ENCODE data around the gene TRAM2.

DNA sequence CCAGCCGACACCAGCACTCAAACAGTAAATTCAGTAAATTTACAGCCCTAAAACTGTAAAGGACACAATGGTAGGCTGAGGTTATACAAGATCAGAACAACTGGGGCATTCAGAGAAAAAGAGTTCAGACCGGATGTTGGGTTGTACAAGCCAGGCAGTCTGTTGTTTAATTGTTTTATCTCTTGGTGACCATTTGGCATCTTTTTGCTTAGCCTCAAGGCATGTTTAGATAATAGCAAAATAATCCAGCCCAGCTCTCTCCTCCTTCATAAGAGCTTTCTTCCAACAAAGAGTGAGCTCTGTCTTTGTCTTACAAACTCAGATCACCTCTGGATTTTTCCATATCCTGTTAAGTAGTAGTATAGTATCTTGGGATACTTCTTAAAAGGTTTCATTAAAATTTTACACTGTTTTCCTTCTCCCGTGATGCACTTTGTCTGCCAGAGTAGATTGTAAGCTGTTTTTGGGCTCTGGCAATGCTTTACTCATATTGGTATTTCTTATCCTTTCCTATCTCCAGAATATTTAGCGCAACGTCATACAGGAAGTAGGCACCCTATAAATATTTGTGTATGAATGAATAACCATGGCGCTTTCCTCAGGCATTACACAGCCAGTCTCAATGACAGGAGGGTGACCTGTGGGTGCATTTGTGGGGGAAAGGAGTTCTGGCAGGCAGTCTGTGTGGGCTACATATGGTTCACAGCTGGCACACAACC, 35.6 kb upstream of the TRAM2 start:
- TF ChIP-seq, protein P1, sequence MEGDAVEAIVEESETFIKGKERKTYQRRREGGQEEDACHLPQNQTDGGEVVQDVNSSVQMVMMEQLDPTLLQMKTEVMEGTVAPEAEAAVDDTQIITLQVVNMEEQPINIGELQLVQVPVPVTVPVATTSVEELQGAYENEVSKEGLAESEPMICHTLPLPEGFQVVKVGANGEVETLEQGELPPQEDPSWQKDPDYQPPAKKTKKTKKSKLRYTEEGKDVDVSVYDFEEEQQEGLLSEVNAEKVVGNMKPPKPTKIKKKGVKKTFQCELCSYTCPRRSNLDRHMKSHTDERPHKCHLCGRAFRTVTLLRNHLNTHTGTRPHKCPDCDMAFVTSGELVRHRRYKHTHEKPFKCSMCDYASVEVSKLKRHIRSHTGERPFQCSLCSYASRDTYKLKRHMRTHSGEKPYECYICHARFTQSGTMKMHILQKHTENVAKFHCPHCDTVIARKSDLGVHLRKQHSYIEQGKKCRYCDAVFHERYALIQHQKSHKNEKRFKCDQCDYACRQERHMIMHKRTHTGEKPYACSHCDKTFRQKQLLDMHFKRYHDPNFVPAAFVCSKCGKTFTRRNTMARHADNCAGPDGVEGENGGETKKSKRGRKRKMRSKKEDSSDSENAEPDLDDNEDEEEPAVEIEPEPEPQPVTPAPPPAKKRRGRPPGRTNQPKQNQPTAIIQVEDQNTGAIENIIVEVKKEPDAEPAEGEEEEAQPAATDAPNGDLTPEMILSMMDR (IDR thresholded peaks at IDR 0.05; ENCODE audit: control extremely low read depth in 1 of 3, insufficient read depth in 1 of 3, low read depth in 1 of 3, low read length in 3 of 3), result no peak
- TF ChIP-seq RNF2 (IDR thresholded peaks at IDR 0.05; ENCODE audit: borderline replicate concordance, low read depth, low read length, missing control alignments, poor library complexity, severe bottlenecking) (no peak), BRCA1 (IDR thresholded peaks at IDR 0.05; ENCODE audit: low read depth, low read length) (no peak)
